ENCODE measurements around the gene FRS2. TPM values are rescaled to one million over a fixed set of nuclear protein-coding genes. Genes with fewer than 3 reads are reported as not detected.

FRS2 gene
- total and polyA plus RNA-seq, 2 of the 4 experiments (the other 2 are of a cell fraction) = 12.4 to 58.3 TPM

GRCh38 chr12:69621551-69621950 is 151.4 kb downstream of the FRS2 start:
- no peaks in the 10 kb centered on the region for H4K20me1 ChIP-seq (ENCODE audit: insufficient read depth, low read length)
- no peak overlapping the region for H2BK120ac ChIP-seq (ENCODE audit: low read depth, low read length)
- no peaks in the 10 kb centered on the region for H3K79me1 ChIP-seq (ENCODE audit: low read depth in 1 of 2, low read length in 2 of 2)
- H3K27ac ChIP-seq (ENCODE audit: insufficient read depth, low read length) = no peak overlapping the region
- CTCF ChIA-PET = no interaction called here
- no peak overlapping the region for H3K9ac ChIP-seq (ENCODE audit: low read depth, low read length)
- no peak overlapping the region for H3K4ac ChIP-seq (ENCODE audit: low read depth, low read length)
- H3K4me1 ChIP-seq (ENCODE audit: control insufficient read depth, insufficient read depth, low read length) = no peaks in the 10 kb centered on the region
- no peak for TF ChIP-seq CEBPB (IDR thresholded peaks at IDR 0.05; ENCODE audit: low read depth, low read length)
- TF ChIP-seq MAFK (IDR thresholded peaks at IDR 0.05; ENCODE audit: low read depth, low read length) = no peak
- no peak for TF ChIP-seq RCOR1 (IDR thresholded peaks at IDR 0.05; ENCODE audit: insufficient replicate concordance, low read length)
- TF ChIP-seq MXI1 (IDR thresholded peaks at IDR 0.05; ENCODE audit: borderline replicate concordance, low read depth, low read length) = no peak
- no peak for TF ChIP-seq FOS (IDR thresholded peaks at IDR 0.05; ENCODE audit: low read depth, low read length)
- no peak for TF ChIP-seq CHD1 (IDR thresholded peaks at IDR 0.05; ENCODE audit: low read depth, low read length)
- no peak for TF ChIP-seq NFE2L2 (IDR thresholded peaks at IDR 0.05; ENCODE audit: low read depth, low read length)
- no peaks in the 10 kb centered on the region for H3K9me3 ChIP-seq (ENCODE audit: control insufficient read depth, insufficient read depth, low read length)
- no TSS peak for BruUV-seq (replicated peaks)
- H3K18ac ChIP-seq (ENCODE audit: low read depth, low read length) = no peak overlapping the region
- no CpG with 5 or more reads among the region's 2 CpGs for WGBS, 2 experiments (ENCODE audit: extremely low coverage in 2 of 2, insufficient read length in 1 of 2)
- H3K14ac ChIP-seq (replicated peaks; ENCODE audit: low read depth, low read length) = no peak overlapping the region
- ATAC-seq (ENCODE audit: low read depth) (no peak), DNase-seq (no peak)
- no peak overlapping the region for H3K56ac ChIP-seq (ENCODE audit: extremely low read depth, insufficient read depth, low read length)
- H4K8ac ChIP-seq (ENCODE audit: low read depth in 2 of 2, low read length in 2 of 2) = no peak overlapping the region
- no peak overlapping the region for H4K91ac ChIP-seq (ENCODE audit: insufficient read depth, low read depth, low read length)
- H3K27me3 ChIP-seq (ENCODE audit: control insufficient read depth, insufficient read depth, low read length) = peaks cover 24% of the 10 kb centered on the region
- intact Hi-C loops (cut with micrococcal nuclease) = no loop called here
- H3K23ac ChIP-seq (ENCODE audit: low read depth, low read length) = no peak overlapping the region
- no peaks in the 10 kb centered on the region for H3K36me3 ChIP-seq (ENCODE audit: control insufficient read depth, insufficient read depth, low read length)
- no peak overlapping the region for H2AFZ ChIP-seq (replicated peaks; ENCODE audit: low read length, poor library complexity)
- H2AK5ac ChIP-seq (ENCODE audit: low read depth, low read length) = no peak overlapping the region
- H2AK9ac ChIP-seq (replicated peaks; ENCODE audit: low read depth, low read length, poor library complexity) = no peak overlapping the region
- H3K4me2 ChIP-seq (ENCODE audit: low read depth, low read length) = no peak overlapping the region
- H4K5ac ChIP-seq (ENCODE audit: low read depth, low read length) = no peak overlapping the region
- no peaks in the 10 kb centered on the region for H3K9me1 ChIP-seq (ENCODE audit: insufficient read depth, low read length)
- dilution Hi-C loops (cut with HindIII; ENCODE audit: low sequenced_read_pairs, unreplicated experiment) = no loop called here
- H3K4me3 ChIP-seq (ENCODE audit: insufficient read depth, low read depth, low read length) = no peak overlapping the region
- H2BK5ac ChIP-seq (ENCODE audit: low read depth, low read length, poor library complexity, severe bottlenecking) = no peak overlapping the region
- in situ Hi-C loops (cut with MboI; ENCODE audit: low sequenced_read_pairs) = no loop called here
- no peak overlapping the region for H2BK20ac ChIP-seq (ENCODE audit: low read depth, low read length)
- H2BK15ac ChIP-seq (ENCODE audit: low read depth, low read length) = no peak overlapping the region
- POLR2A ChIA-PET (ENCODE audit: unreplicated experiment) = no interaction called here
